Body of pancreas (tissue), 4 donors: ENCODE measurements around the gene ADK.

Experiments
- POLR2A ChIP-seq, 3 donors: fragments of 450-650 bp; IDR thresholded peaks; one replicate each; pipeline ENCODE4 v1.6.1; 2016; ENCODE audit warnings: antibody characterized with exemption in 3 of 3, mild to moderate bottlenecking in 2 of 3
- TF ChIP-seq, protein P1 (sequence below), 7 experiments: fragments of 450-650 bp in 4 of 7; fragments of 200-600 bp in 3 of 7; sonication (generic) in 3 of 7; IDR thresholded peaks; one replicate each; pipeline ENCODE4 v1.5.1; 2016 to 2019; ENCODE audit warnings: antibody characterized with exemption in 7 of 7

DNA sequence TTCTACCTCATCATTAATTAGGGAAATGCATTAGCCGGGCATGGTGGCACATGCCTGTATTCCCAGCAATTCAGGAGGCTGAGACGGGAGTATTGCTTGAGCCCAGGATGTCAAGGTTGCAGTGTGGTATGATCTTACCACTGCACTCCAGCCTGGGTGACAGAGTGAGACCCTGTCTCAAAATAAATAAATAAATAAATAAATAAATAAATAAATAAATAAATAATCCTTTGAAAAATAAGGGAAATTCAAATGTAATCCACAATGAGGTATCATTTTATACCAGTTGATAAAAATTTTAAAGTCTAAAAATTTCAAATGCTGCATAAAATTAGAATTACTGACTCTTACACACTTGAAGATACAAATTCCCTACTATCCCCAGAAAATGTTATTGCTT lies 334.3 kb downstream of the ADK start:
- TF ChIP-seq, protein P1, sequence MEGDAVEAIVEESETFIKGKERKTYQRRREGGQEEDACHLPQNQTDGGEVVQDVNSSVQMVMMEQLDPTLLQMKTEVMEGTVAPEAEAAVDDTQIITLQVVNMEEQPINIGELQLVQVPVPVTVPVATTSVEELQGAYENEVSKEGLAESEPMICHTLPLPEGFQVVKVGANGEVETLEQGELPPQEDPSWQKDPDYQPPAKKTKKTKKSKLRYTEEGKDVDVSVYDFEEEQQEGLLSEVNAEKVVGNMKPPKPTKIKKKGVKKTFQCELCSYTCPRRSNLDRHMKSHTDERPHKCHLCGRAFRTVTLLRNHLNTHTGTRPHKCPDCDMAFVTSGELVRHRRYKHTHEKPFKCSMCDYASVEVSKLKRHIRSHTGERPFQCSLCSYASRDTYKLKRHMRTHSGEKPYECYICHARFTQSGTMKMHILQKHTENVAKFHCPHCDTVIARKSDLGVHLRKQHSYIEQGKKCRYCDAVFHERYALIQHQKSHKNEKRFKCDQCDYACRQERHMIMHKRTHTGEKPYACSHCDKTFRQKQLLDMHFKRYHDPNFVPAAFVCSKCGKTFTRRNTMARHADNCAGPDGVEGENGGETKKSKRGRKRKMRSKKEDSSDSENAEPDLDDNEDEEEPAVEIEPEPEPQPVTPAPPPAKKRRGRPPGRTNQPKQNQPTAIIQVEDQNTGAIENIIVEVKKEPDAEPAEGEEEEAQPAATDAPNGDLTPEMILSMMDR (IDR thresholded peaks at IDR 0.05), result no peak
- no peak for TF ChIP-seq POLR2A (IDR thresholded peaks at IDR 0.05)
